Jurkat, Clone E6-1 (cell line): ENCODE data around the gene TNS2.

Experiments used
- DNase-seq: peaks from one replicate; pipeline ENCODE4 v3.0.0-alpha.2; 2011; ENCODE audit warnings: low read depth, low spot score
- H3K4me3 ChIP-seq: 2 replicates; pipeline ENCODE4 v1.5.1; 2011; ENCODE audit warnings: mild to moderate bottlenecking, low read length, control low read depth, moderate library complexity

Gene TNS2

GRCh38 chr12:53055471-53056266, 5.8 kb downstream of the TNS2 start:
- no peak overlapping the region for H3K4me3 ChIP-seq
- no peak for DNase-seq

DNA sequence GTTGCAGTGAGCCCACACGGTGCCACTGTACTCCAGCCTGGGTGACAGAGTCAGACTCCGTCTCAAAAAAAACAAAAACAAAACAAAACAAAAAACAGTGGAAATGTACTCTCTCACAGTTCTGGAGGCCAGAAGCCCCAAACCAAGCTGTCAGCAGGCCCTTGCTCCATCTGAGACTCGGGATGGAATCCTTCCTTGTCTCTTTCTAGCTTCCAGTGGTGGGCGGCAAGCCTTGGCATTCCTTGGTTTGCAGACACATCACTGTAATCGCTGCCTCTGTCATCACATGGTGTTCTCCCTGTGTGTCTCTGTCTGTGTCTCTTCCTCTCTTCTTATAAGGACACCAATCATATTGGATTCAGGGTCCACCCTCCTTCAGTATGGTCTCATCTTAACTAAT, 6.4 kb downstream of the TNS2 start:
- no peak for DNase-seq
- H3K4me3 ChIP-seq = no peak overlapping the region

DNA sequence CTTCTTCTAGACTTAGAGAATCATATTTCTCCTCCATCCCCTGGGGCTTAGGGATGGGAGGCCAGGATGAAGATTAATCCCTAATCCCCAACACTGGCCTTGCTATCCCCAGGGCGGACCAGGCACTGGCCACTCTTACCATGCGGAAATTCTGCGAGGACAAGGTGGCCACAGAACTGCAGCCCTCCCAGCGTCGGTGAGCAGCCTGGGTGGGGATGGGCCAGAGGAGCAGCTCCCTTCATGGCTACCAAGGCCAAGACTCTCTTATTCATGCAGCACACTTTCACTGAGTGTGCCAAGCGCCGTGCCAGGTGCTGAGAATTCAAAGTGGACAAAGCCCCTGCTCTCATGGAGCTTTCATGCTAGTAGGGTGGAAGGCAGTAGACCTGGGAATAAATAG, 7.0 kb downstream of the TNS2 start:
- DNase-seq = no peak
- no peak overlapping the region for H3K4me3 ChIP-seq

- DNase-seq = no peak
- no peak overlapping the region for H3K4me3 ChIP-seq
Observed at GRCh38 chr12:53057816-53058500, 8.1 kb downstream of the TNS2 start.

GRCh38 chr12:53058674-53059433, 9.0 kb downstream of the TNS2 start:
- no peak overlapping the region for H3K4me3 ChIP-seq
- DNase-seq = no peak

GRCh38 chr12:53059434-53060063, 9.7 kb downstream of the TNS2 start:
- H3K4me3 ChIP-seq = no peak overlapping the region
- DNase-seq = no peak

DNA sequence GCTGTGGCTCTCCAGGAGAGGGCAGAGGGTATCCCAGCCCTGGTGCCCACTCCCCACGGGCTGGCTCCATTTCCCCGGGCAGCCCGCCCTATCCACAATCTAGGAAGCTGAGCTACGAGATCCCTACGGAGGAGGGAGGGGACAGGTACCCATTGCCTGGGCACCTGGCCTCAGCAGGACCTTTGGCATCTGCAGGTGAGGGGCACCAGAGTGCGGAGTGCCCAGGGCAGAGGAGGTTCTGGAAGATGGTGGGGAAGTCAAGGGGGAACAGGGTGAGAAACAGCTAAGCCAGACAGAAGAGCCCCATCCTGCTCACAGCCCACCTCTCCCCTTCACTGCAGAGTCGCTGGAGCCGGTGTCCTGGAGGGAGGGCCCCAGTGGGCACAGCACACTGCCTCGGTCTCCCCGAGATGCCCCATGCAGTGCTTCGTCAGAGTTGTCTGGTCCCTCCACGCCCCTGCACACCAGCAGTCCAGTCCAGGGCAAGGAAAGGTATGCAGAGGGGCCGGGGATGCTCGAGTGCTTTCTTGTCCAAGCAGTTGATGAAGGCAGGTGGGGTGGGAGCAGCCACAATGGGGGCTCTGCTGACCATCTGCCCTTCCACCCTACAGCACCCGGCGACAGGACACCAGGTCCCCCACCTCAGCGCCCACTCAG, 10.3 kb downstream of the TNS2 start:
- H3K4me3 ChIP-seq = no peak overlapping the region
- no peak for DNase-seq

- no peak for DNase-seq
- no peak overlapping the region for H3K4me3 ChIP-seq
Observed at GRCh38 chr12:53060721-53061276, 10.9 kb downstream of the TNS2 start.

DNA sequence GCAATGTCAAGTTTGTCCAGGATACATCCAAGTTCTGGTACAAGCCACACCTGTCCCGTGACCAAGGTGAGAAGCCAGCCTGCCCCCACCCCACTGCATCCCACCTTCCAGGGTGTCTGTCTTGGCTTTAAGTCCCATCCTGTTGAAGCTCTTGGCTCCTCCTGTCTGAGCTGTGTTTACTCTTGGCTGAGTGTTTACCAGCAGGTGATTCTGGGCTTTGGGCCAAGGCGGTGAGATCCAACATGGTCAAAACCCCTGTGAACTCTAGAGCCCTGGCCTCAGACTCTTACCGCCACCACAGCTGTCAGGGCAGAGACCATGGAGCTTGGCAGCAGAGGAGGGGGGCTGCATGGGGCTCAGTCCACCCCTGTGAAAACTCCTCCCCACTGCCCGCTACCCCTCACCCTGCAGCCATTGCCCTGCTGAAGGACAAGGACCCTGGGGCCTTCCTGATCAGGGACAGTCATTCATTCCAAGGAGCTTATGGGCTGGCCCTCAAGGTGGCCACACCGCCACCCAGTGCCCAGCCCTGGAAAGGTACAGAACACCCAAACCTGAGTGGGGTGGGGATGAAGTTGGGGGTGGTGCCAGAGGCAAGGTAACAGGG, 11.6 kb downstream of the TNS2 start:
- H3K4me3 ChIP-seq = no peak overlapping the region
- DNase-seq = no peak

DNA sequence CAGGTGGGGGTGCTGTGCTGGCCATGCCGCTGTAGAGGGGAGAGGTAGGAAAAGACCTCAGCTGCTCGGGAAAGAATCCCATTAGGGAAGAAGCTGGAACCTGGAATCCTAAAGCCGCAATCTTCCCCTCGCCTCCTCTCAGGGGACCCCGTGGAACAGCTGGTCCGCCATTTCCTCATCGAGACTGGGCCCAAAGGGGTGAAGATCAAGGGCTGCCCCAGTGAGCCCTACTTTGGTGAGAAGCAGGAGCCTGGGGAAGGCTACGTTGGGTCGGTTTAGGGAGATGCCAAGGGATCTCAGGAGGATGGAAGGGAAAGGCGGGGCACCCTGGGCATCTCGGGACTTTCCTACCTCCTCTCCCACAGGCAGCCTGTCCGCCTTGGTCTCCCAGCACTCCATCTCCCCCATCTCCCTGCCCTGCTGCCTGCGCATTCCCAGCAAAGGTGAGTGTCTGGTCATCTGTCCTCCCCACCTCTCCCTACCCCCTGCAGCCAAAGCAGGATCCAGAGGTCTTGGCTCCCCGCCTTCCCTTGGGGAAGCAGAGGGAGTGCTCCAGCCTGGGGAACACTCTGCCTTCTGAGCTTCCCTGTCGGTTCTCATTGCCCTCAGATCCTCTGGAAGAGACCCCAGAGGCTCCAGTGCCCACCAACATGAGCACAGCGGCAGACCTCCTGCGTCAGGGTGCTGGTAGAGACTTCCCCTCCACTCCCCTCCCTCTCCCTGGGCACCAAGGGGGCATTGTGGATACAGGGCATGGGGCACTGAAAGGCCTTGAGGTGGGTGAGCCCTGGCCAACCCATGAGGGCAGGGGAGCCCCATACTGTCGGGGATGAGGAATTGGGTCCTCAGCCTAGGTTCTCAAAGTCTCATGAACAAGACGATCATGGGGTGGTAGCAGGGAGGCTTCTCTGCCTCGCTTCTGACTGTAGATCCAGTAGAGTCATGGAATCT, 12.4 kb downstream of the TNS2 start:
- H3K4me3 ChIP-seq = no peak overlapping the region
- no peak for DNase-seq

- H3K4me3 ChIP-seq = no peak overlapping the region
- no peak for DNase-seq
Observed at GRCh38 chr12:53062977-53063707, 13.3 kb downstream of the TNS2 start.

- no peak for DNase-seq
- H3K4me3 ChIP-seq = no peak overlapping the region
Observed at GRCh38 chr12:53063708-53064612, 14.1 kb downstream of the TNS2 start.

- no peak for DNase-seq
- H3K4me3 ChIP-seq = no peak overlapping the region
Observed at GRCh38 chr12:53064613-53065436, 15.0 kb downstream of the TNS2 start.

DNA sequence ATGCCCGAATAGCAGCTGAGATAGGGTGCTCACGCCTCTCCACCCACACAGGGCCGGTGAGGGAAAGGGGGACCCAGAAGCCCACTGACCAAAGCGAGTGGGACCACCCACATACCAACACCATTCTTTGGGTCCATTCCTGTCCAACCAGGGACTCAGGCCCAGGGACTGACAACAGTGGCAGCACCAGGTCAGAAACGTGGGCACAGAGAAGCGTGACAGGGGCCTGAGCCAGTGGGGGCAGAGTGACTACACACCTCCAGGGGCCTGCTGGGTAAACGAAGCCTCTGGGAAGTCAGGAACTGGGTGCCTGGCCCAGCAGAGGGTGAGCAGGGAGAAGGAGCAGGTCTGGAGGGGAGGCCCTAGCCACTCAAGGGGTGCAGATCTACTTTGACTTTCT, 15.6 kb downstream of the TNS2 start:
- no peak for DNase-seq

More for the DNA sequence above, 15.6 kb downstream of the TNS2 start:
- H3K4me3 ChIP-seq = no peak overlapping the region
